Brain microvascular endothelial cell (primary cell): ENCODE results near the gene PACRG.

Source experiments
- DNase-seq: peaks from one replicate; pipeline ENCODE4 v3.0.0-alpha.2; 2020
- H3K27ac ChIP-seq: fragments of 250-450 bp; sonication (Bioruptor Pico); 2 replicates; pipeline ENCODE4 v1.5.1; 2020; ENCODE audit warnings: mild to moderate bottlenecking, moderate library complexity
- H3K27me3 ChIP-seq: fragments of 250-450 bp; sonication (Bioruptor Pico); replicated peaks from 2 replicates; pipeline ENCODE4 v1.5.1; 2020; ENCODE audit warnings: mild to moderate bottlenecking
- H3K36me3 ChIP-seq: fragments of 250-450 bp; sonication (Bioruptor Pico); replicated peaks from 2 replicates; pipeline ENCODE4 v1.5.1; 2020; ENCODE audit warnings: mild to moderate bottlenecking
- H3K4me3 ChIP-seq: 2 replicates; pipeline ENCODE4 v1.5.1; 2011; ENCODE audit warnings: low read depth, mild to moderate bottlenecking, control low read depth, low read length, moderate library complexity
- in situ Hi-C: cut with HindIII; loops from 2 replicates; pipeline ENCODE4 v1.10.0; 2017; ENCODE audit warnings: low sequenced_read_pairs, low pct_ligation_motif_present
- TF ChIP-seq, protein P1 (sequence below): IDR thresholded peaks from 2 replicates; pipeline ENCODE4 v1.5.1; 2011; ENCODE audit warnings: low read depth, mild to moderate bottlenecking, moderate library complexity, low read length, control low read depth, inconsistent platforms; ENCODE audit errors: missing control alignments

The PACRG gene

DNA sequence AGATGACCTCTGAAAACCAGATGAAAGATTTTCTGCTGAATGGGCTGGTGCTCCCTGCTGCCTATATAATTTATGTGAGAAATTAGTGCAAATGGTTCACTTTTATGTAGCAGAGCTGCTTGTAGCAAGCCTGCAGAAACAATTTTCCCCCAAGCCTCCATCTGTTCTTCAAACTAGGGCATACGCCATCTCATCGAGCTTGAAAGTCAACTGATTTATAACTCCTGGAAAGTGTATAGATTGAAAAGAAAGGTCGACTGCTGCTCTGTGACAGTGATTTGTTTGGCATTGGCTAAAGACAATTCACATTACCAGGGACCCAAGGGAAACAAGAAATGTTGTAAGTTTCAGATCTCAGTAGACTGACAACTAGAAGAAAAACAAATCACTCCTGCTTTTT lies 93.3 kb downstream of the PACRG start:
- Histone ChIP-seq H3K27ac (no peak overlapping the region), H3K27me3 (no peaks in the 10 kb centered on the region), H3K36me3 (no peaks in the 10 kb centered on the region), H3K4me3 (no peak overlapping the region)
- no peak for DNase-seq
- in situ Hi-C loops, result no loop called here
- TF ChIP-seq, protein P1, sequence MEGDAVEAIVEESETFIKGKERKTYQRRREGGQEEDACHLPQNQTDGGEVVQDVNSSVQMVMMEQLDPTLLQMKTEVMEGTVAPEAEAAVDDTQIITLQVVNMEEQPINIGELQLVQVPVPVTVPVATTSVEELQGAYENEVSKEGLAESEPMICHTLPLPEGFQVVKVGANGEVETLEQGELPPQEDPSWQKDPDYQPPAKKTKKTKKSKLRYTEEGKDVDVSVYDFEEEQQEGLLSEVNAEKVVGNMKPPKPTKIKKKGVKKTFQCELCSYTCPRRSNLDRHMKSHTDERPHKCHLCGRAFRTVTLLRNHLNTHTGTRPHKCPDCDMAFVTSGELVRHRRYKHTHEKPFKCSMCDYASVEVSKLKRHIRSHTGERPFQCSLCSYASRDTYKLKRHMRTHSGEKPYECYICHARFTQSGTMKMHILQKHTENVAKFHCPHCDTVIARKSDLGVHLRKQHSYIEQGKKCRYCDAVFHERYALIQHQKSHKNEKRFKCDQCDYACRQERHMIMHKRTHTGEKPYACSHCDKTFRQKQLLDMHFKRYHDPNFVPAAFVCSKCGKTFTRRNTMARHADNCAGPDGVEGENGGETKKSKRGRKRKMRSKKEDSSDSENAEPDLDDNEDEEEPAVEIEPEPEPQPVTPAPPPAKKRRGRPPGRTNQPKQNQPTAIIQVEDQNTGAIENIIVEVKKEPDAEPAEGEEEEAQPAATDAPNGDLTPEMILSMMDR, result no peak

DNA sequence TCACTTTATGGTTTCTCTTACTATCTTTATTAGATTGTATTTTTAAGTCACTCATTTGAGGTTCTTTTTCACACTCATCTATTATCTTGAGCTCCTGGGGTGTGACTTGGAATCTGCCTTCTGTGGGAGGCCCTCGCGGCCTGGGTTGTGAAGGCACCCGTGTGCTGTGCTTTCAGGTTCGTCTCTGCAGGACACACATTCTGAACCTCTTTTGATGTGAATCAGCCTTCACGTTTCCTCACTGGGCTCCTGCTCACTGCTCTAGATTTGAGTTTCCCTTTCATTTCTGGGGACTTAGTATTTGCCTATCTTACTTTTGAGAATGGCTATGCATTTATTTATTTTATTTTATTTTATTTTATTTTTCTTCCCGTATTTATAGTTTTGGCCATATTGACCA lies 97.8 kb downstream of the PACRG start:
- TF ChIP-seq, protein P1, result no peak
- no peak for DNase-seq
- in situ Hi-C loops, result no loop called here
- Histone ChIP-seq H3K27me3 (no peaks in the 10 kb centered on the region), H3K27ac (no peak overlapping the region), H3K36me3 (no peaks in the 10 kb centered on the region), H3K4me3 (no peak overlapping the region)

DNA sequence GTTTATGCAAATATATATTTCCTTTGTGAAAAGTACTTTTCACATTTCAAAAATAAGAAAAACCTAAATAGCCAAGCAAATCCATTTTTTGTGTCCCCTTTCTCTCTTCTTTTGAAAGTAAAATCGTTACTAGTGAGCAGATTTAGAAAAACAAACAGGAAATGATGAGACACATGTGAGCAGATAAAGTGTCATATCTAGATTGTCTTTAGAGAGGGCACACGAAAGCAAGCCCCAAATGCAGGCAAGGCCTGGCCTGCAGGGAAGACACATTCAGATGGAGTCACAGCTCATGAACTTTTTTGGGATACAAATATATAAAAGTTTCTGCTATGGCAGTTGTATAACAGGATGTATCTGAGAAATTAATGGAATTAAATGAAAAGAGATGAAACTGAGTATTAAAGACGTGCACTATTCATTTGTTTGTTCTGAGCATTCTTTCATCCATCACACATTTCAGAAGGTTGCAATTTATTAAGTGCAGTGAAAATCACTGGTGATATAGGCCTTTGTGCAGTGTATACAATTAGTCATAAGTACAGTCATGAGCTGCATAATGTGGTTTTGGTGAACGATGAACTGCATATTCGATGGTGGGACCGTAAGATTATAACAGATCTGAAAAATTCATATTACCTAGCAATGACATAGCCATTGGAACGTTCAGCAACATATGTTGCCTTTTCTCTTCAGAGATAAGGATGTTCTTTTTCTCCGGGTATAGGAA lies 101.4 kb downstream of the PACRG start:
- Histone ChIP-seq H3K4me3 (no peak overlapping the region), H3K27me3 (no peaks in the 10 kb centered on the region), H3K36me3 (no peaks in the 10 kb centered on the region), H3K27ac (no peak overlapping the region)
- TF ChIP-seq, protein P1, result no peak
- DNase-seq, result peak; percentile 3
- in situ Hi-C loops, result no loop called here

DNA sequence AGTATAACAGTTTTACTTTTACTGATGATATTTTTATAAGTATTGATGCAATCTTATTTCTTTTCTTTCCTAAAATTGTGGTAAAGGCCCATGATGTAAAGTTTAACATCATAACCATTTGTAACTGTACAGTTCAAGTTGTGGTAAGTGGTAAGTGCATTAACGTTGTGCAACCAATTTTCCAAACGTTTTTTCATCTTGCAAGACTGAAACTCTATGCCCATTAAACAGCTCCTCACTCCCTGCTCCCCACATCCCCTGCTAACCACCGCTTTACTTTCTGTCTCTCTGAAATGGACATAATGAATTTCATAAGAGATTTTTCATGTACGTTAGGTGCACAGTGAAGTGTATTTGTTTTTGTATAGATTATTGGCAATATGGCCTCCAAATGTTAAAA lies 106.0 kb downstream of the PACRG start:
- Histone ChIP-seq H3K4me3 (no peak overlapping the region), H3K27ac (no peak overlapping the region), H3K27me3 (no peaks in the 10 kb centered on the region), H3K36me3 (no peaks in the 10 kb centered on the region)
- TF ChIP-seq, protein P1, result no peak
- DNase-seq, result no peak
- in situ Hi-C loops, result no loop called here

DNA sequence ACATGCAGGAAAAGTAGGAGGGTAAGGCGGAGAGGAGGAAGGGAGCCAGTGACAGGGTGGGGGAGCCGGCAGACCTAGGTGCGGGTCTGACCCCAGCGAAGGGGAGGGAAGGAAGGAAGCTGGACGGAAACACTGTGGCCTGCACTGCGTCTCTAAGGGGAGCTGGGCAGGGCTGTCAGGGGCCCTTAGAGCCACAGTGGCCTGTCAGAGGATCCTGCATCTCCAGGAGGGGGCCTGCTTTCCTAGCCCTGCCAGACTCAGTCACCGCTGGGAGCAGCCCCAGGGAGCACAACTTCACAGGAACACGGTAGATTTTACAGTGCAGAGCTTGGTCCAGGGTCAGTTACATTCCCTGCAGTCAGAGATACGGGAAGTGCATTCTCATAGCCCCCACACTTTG lies 118.2 kb downstream of the PACRG start:
- TF ChIP-seq, protein P1, result no peak
- in situ Hi-C loops, result no loop called here
- no peaks in the 10 kb centered on the region for H3K27me3 ChIP-seq
- no peak overlapping the region for H3K4me3 ChIP-seq
- no peaks in the 10 kb centered on the region for H3K36me3 ChIP-seq
- H3K27ac ChIP-seq, result no peak overlapping the region
- DNase-seq, result no peak

DNA sequence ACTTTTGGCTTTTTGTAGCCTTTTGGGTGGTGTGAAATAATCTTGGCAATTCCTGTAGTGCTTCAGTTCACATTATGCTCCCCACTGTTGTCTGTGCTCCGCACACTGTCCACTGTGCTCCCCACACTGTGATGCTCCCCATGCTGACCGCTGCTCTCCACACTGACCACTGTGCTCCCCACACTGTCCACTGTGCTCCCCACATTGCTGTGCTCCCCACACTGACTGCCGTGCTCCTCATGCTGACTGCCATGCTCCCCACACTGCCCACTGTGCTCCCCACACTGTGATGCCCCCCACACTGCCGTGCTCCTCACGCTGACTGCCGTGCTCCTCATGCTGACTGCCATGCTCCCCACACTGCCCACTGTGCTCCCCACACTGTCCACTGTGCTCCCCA lies 118.9 kb downstream of the PACRG start:
- DNase-seq, result no peak
- Histone ChIP-seq H3K4me3 (no peak overlapping the region), H3K36me3 (no peaks in the 10 kb centered on the region), H3K27me3 (no peaks in the 10 kb centered on the region), H3K27ac (no peak overlapping the region)
- TF ChIP-seq, protein P1, result no peak
- in situ Hi-C loops, result no loop called here
